Skeletal muscle cell (primary cell): Measurements from ENCODE around the gene NMNAT1.

ENCODE experiments used
- DNase-seq: peaks from one replicate; pipeline ENCODE4 v3.0.0-alpha.2; 2010; ENCODE audit warnings: low read depth
- H3K4me3 ChIP-seq: 2 replicates; pipeline ENCODE4 v1.5.1; 2011; ENCODE audit warnings: low read depth, mild to moderate bottlenecking, control low read depth, low read length, moderate library complexity

Gene NMNAT1

DNA sequence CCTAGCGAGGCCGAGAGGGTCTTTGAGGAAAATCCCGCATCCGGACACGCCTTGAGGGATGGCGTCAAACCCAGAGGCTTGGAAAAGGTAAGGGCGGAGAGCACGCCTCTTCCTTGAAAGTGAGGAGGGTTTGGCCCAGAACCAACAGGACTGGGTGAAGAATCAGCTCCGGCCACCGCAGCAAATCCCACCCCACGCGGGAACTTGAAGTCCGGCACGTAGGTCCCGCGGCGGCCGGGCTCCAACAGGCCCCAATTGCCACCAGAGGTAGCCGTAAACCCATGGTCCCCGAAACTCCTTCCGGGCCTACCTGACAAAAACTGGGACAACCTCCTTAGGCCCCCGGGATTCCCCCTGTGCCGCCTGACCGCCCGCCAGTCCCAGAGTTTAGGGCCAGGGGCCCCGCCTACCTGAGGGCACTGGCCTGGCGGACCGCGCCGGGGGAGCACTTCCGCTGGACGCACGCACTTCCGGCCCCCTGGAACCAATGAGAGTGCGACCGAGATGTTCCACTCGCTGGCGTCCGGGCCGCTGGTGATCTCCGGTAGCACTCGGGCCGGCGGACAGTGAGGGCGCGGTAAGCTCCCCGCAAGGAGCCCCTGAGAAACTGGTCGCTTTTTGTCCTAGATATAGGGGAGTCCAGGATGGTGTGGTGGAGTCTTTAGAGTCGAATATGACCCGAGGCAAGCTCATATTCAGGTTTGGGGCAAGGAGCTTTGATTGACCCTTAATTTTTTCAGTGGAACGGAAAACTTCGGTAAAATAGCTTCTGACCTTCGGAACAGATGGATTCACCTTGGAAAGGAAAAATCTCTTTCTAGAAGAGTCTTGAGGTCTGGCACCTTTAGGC lies at the start of gene NMNAT1, which contains the start of gene LZIC:
TSS of gene NMNAT1 (plus strand) at position 537 of the 850 bp plus-strand sequence. CDS start 28,599 bp downstream, outside the sequence.
TSS of gene LZIC (minus strand) at position 453 of the 850 bp plus-strand sequence. CDS start 6,772 bp downstream, outside the sequence.
- H3K4me3 ChIP-seq: peak within 1 kb of the TSS; percentile 78
- DNase-seq: peak; percentile 82

GRCh38 chr1:9894115-9894514 lies 49.2 kb upstream of the NMNAT1 start:
- DNase-seq: no peak
- H3K4me3 ChIP-seq: no peak overlapping the region

GRCh38 chr1:9900142-9901043 lies 42.9 kb upstream of the NMNAT1 start:
- no peak for DNase-seq
- no peak overlapping the region for H3K4me3 ChIP-seq

DNA sequence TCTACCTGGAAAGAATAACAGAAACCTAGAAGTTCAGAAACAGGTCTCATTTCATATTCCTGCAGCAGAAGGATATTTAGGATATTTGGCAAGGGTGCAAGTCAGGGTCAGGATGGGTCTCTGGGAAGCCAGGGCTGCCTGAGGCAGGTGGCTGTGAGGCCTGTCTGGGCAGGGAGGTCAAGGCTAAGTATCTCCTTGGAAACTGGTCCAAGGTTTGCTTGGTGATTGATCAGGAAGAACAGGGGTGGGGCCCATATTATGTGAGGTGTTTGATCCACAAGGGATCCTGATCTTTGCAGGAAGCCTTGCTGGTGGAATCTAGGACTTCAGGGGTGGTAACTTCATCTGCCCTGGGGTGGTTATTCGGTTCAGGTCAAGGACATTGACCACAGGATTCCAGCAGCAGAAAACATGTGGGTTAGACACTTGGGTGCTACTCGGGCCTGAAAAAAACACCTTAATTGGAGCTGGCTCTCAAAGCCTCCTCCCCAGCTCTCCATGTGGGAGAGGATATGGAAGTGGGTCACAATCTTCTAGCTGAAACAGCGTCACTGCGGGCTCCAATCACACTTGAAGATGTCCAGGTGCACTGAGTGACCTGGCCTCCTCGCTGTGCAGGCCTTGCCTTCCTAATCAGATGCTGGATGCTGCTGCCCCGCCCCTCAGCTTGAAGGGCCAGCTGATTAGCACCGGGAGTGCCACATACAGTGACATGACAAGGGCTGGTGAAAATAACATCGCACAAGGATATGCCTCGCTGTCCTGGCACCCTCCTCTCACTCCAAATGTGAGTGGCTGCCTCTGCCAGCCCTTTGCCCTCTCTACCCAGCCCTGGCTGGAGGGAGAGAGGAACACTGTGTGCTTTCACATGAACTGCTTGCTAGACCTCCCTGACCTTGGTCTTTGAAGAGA lies 41.9 kb upstream of the NMNAT1 start:
- H3K4me3 ChIP-seq: no peak overlapping the region
- DNase-seq: no peak

DNA sequence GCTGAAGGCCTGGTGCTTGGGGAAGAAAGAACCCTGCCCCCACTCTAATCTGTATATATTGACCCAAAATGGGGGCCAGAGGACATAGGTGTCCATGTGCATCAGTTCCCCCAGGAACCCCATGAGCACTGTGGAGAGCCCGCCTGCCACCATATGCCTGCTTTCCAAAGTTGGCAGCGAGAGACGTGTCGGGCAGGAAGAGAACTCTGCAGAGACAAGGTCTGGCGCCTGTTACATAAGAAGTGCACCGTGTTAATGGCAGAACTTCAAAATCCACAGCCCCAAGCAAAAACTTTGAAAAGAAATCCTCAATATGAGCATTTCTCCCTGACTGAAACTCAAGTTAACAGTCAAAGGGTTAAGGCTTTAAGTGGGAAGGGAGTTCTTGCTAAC lies 41.2 kb upstream of the NMNAT1 start:
- H3K4me3 ChIP-seq: no peak overlapping the region
- DNase-seq: no peak

GRCh38 chr1:9903801-9904527 lies 39.3 kb upstream of the NMNAT1 start:
- no peak overlapping the region for H3K4me3 ChIP-seq
- no peak for DNase-seq

DNA sequence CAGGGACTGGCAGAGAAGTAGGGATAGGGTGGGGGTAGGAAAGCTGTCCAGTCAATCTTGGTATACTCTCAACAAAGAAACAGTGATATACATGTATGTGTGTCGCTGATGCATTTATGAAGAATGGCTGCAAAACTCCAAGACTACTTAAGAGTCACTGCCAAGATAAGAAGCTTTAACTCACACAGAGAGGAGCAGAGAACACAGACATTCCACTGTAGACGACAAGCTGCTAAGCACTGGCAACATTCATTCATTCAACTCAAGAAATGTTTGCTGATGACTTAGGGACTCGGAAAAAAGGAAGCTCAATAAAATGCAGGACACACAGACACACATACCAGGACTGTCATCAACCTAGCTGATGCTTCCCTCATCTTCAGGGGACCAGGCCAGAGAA lies 38.7 kb upstream of the NMNAT1 start:
- DNase-seq: no peak

GRCh38 chr1:9905010-9905409 lies 38.3 kb upstream of the NMNAT1 start:
- DNase-seq: no peak
- no peak overlapping the region for H3K4me3 ChIP-seq

More for the DNA sequence above, 38.7 kb upstream of the NMNAT1 start:
- H3K4me3 ChIP-seq: no peak overlapping the region

DNA sequence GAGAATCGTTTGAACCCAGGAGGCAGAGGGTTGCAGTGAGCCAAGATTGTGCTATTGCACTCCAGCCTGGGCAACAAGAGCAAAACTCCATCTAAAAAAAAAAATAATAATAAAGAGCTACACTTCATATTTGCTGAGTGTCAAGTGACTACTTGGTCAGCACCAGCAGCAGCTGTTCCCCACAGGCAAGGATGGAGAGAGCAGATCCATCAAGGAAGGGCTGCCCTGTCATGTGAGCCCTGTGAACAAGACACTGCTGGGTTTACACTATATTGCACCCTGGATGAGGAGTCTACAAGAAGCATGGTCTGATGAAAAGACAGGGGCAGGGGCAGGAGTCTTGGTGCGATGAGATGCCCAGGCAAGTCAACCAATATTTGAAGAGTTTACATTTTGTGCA lies 36.8 kb upstream of the NMNAT1 start:
- DNase-seq: no peak
- H3K4me3 ChIP-seq: no peak overlapping the region

- no peak overlapping the region for H3K4me3 ChIP-seq
- DNase-seq: no peak
These were observed 35.8 kb upstream of the NMNAT1 start for GRCh38 chr1:9907441-9907840.

DNA sequence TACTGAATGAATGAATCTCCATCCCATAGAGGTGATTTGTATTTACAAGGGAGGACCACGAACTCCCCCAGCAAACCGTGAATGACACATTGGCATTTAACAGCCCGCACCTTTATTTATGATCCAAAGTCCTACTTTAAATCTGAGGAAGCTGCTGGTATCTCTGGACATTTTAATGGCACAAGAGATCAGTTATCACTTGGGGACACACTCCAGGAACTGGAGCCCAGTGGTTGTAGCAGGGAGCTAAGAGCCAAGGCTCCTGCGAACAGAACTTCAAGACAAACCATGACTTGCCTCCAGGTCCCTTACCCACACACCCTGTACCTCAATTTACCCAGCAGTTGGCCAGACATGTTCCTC lies 34.4 kb upstream of the NMNAT1 start:
- peak overlapping the region; percentile 76 for H3K4me3 ChIP-seq
- DNase-seq: no peak

GRCh38 chr1:9909234-9910046 lies 33.8 kb upstream of the NMNAT1 start:
- DNase-seq: no peak

DNA sequence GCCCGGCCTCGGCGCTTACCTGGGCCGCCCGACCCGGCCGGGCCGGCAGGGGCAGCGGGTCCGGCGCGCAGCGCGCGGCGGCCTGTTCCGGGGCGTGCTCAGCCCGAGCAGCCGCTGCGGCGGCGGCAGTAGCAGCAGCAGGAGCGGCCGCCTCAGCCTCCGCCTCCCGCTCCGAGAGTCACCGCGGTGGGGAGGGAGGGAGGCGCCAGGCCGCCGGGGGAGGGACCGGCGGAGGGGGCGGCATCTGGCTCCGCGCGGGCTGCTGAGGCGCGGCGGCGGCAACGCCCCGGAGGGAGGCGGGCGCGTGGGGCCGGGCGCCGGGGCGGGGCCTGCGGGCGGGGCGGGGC lies 33.2 kb upstream of the NMNAT1 start, which contains the start of gene CTNNBIP1:
TSS of gene CTNNBIP1 (minus strand) at position 194 of the 347 bp plus-strand sequence. CDS start 38,205 bp downstream, outside the sequence.
- H3K4me3 ChIP-seq: peak within 1 kb of the TSS; percentile 76
- DNase-seq: no peak

More at GRCh38 chr1:9909234-9910046, 33.8 kb upstream of the NMNAT1 start:
- H3K4me3 ChIP-seq: peak overlapping the region; percentile 76

GRCh38 chr1:9910423-9911178 lies 32.7 kb upstream of the NMNAT1 start:
- H3K4me3 ChIP-seq: peak overlapping the region; percentile 55
- DNase-seq: peak; percentile 98

DNA sequence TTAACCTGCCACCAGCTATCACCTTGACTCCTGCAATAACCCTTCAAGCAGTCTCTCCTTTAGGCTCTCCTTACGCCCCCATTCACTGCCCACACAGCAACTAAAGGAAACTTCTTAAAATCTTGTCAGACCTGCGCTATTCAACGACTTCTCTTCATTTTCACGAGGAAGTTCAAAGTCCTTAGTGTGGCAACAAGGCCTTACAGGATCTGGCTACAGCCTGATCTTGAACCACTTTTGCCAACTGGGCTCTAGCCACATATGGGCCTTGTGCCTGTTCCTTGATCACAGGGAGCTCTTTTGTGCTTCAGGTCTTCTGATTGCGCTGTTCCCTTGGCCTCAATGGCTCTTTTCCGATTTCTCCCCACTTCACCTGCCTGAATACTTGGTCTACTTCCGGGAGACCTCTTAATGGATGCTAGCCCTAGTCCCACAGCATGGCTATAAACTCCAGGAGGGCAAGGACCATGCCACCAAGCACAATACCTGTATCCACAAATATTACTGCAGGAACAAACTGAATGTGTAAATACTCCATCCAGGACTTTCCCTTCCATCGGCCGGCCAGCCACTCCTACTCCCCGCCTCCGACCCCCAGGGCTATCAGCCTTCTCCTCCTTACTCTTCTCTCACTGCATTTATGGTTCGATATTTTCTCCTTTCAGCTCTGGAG lies 30.9 kb upstream of the NMNAT1 start:
- no peak for DNase-seq
- H3K4me3 ChIP-seq: no peak overlapping the region

GRCh38 chr1:9914610-9914937 lies 28.7 kb upstream of the NMNAT1 start:
- no peak for DNase-seq
- no peak overlapping the region for H3K4me3 ChIP-seq

- DNase-seq: no peak
- H3K4me3 ChIP-seq: no peak overlapping the region
These were observed 26.8 kb upstream of the NMNAT1 start for GRCh38 chr1:9916452-9916851.
